Measurements from ENCODE around the gene CDH23. TPM values are rescaled to one million over a fixed set of nuclear protein-coding genes. Genes with fewer than 3 reads are reported as not detected.

CDH23 gene
- total and polyA plus RNA-seq, 9 of the 15 experiments (the other 6 are each of a cell fraction or from before 2014, with no cell fraction given), result 0.18 to 1.2 (median 0.47) TPM

DNA sequence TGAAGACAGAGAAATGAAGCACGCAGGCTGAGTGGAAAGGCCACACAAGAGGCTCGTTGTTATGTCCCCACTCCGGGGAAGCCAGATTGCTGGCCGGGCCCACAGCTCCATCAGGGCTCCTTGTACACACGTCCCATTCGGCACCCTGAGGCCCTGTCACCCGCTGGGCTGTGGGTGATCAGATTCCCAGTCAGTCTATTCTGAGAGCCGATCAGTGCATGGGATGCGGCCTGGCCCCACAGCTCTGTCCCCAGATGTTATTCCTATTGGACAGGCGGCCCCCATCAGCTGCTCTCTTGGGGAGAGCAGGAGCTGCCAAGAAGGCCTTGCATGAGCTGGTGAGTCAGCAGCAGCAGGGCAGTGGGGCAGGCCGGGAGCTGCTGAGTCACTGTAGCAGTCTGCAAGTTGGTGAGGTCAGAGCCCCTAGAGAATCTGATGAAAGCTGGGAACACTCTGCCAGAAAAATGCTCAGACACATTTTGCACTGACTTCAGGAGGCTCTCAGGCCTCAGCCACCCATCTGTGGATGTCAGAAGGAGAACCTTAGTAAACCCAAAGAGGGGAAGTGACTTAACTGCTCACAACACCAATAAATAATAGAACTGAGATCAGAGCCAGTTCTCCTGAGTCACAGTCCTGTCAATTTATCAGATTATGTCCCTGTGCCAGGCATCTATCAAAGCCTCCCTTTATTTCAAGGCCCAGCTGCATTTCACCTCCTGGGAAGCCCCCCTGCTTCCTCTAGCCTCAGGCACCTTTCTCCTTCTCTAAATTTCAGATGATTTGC is 463.7 kb downstream of the CDH23 start (continued):
- TF ChIP-seq, protein P1, sequence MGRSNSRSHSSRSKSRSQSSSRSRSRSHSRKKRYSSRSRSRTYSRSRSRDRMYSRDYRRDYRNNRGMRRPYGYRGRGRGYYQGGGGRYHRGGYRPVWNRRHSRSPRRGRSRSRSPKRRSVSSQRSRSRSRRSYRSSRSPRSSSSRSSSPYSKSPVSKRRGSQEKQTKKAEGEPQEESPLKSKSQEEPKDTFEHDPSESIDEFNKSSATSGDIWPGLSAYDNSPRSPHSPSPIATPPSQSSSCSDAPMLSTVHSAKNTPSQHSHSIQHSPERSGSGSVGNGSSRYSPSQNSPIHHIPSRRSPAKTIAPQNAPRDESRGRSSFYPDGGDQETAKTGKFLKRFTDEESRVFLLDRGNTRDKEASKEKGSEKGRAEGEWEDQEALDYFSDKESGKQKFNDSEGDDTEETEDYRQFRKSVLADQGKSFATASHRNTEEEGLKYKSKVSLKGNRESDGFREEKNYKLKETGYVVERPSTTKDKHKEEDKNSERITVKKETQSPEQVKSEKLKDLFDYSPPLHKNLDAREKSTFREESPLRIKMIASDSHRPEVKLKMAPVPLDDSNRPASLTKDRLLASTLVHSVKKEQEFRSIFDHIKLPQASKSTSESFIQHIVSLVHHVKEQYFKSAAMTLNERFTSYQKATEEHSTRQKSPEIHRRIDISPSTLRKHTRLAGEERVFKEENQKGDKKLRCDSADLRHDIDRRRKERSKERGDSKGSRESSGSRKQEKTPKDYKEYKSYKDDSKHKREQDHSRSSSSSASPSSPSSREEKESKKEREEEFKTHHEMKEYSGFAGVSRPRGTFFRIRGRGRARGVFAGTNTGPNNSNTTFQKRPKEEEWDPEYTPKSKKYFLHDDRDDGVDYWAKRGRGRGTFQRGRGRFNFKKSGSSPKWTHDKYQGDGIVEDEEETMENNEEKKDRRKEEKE (IDR thresholded peaks at IDR 0.05; ENCODE audit: borderline replicate concordance in 1 of 2, control insufficient read depth in 1 of 2, low read depth in 2 of 2, low read length in 1 of 2), result 0 out of 4 replicates have a peak, but pooled peaks of 1 of the 2 experiments have one; percentile 41
- TF ChIP-seq, protein P2, sequence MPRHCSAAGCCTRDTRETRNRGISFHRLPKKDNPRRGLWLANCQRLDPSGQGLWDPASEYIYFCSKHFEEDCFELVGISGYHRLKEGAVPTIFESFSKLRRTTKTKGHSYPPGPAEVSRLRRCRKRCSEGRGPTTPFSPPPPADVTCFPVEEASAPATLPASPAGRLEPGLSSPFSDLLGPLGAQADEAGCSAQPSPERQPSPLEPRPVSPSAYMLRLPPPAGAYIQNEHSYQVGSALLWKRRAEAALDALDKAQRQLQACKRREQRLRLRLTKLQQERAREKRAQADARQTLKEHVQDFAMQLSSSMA (CRISPR knock-in tag; IDR thresholded peaks at IDR 0.05), result peak; percentile 10; the same call in 1 of the 2 replicates
- TF ChIP-seq ZKSCAN1 (IDR thresholded peaks at IDR 0.05; ENCODE audit: low read depth, low read length) (peak; percentile 66; the same call in 1 of the 2 replicates), SLC30A9 (CRISPR knock-in tag; IDR thresholded peaks at IDR 0.05) (no peak), POLR2H (tag; IDR thresholded peaks at IDR 0.05; ENCODE audit: low read depth) (peak; percentile 85), RBBP5 (IDR thresholded peaks at IDR 0.05; ENCODE audit: borderline replicate concordance, insufficient read depth, low read length, poor library complexity, severe bottlenecking) (peak; percentile 82), ZNF239 (CRISPR knock-in tag; IDR thresholded peaks at IDR 0.05) (peak; percentile 78), SRSF3 (IDR thresholded peaks at IDR 0.05; ENCODE audit: insufficient read depth, low read length) (0 out of 2 replicates have a peak, but pooled peaks have one; percentile 61), ZNF175 (CRISPR knock-in tag; IDR thresholded peaks at IDR 0.05; ENCODE audit: low read depth) (peak; percentile 89), MTA1 (IDR thresholded peaks at IDR 0.05; ENCODE audit: borderline replicate concordance) (no peak; the same call in 1 of the 2 replicates), STAT5B (CRISPR knock-in tag; IDR thresholded peaks at IDR 0.05) (no peak), RBM22 (IDR thresholded peaks at IDR 0.05; ENCODE audit: low read depth, low read length, poor library complexity, severe bottlenecking) (no peak)
- TF ChIP-seq, protein P3, sequence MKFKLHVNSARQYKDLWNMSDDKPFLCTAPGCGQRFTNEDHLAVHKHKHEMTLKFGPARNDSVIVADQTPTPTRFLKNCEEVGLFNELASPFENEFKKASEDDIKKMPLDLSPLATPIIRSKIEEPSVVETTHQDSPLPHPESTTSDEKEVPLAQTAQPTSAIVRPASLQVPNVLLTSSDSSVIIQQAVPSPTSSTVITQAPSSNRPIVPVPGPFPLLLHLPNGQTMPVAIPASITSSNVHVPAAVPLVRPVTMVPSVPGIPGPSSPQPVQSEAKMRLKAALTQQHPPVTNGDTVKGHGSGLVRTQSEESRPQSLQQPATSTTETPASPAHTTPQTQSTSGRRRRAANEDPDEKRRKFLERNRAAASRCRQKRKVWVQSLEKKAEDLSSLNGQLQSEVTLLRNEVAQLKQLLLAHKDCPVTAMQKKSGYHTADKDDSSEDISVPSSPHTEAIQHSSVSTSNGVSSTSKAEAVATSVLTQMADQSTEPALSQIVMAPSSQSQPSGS (CRISPR knock-in tag; IDR thresholded peaks at IDR 0.05), result peak; percentile 55; the same call in 1 of the 2 replicates
- TF ChIP-seq, protein P4, sequence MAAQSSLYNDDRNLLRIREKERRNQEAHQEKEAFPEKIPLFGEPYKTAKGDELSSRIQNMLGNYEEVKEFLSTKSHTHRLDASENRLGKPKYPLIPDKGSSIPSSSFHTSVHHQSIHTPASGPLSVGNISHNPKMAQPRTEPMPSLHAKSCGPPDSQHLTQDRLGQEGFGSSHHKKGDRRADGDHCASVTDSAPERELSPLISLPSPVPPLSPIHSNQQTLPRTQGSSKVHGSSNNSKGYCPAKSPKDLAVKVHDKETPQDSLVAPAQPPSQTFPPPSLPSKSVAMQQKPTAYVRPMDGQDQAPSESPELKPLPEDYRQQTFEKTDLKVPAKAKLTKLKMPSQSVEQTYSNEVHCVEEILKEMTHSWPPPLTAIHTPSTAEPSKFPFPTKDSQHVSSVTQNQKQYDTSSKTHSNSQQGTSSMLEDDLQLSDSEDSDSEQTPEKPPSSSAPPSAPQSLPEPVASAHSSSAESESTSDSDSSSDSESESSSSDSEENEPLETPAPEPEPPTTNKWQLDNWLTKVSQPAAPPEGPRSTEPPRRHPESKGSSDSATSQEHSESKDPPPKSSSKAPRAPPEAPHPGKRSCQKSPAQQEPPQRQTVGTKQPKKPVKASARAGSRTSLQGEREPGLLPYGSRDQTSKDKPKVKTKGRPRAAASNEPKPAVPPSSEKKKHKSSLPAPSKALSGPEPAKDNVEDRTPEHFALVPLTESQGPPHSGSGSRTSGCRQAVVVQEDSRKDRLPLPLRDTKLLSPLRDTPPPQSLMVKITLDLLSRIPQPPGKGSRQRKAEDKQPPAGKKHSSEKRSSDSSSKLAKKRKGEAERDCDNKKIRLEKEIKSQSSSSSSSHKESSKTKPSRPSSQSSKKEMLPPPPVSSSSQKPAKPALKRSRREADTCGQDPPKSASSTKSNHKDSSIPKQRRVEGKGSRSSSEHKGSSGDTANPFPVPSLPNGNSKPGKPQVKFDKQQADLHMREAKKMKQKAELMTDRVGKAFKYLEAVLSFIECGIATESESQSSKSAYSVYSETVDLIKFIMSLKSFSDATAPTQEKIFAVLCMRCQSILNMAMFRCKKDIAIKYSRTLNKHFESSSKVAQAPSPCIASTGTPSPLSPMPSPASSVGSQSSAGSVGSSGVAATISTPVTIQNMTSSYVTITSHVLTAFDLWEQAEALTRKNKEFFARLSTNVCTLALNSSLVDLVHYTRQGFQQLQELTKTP (IDR thresholded peaks at IDR 0.05; ENCODE audit: low read depth in 1 of 2, partially characterized antibody in 2 of 2), result peak; percentile 25 to 84
